Measurements from ENCODE around the gene UBAC1. TPM values are rescaled to one million over a fixed set of nuclear protein-coding genes. Genes with fewer than 3 reads are reported as not detected.
A peak's percentile ranks its signal among the peaks of the same experiment; 100 is the strongest.

UBAC1 gene
- total RNA-seq, 6 experiments from 2014 or later = 15.2 to 27.0 (median 16.5) TPM

GRCh38 chr9:135905380-135906258 lies 55.6 kb downstream of the UBAC1 start:
- no peak for TF ChIP-seq POLR2A (IDR thresholded peaks at IDR 0.05)
- no peak for TF ChIP-seq CTCF (IDR thresholded peaks at IDR 0.05)
- H3K36me3 ChIP-seq = no peaks in the 10 kb centered on the region
- WGBS (ENCODE audit: insufficient coverage, low coverage, low lambda C conversion rate, missing lambda C conversion rate) = 62% methylated on average over 21 of the region's 23 CpGs
- no peaks in the 10 kb centered on the region for H3K9me3 ChIP-seq
- peak in 1 of 3 donors; percentile 44 for DNase-seq
- H3K27me3 ChIP-seq = no peaks in the 10 kb centered on the region
- peak overlapping the region; percentile 58 to 89 (median 59) for H3K4me3 ChIP-seq
- peak overlapping the region in 1 of 3 donors; percentile 19 for H3K27ac ChIP-seq
- intact Hi-C loops (cut with DNase I) = loop anchor here in 1 of 2 donors (10.0 kb wide), 1 partner anchor 49 kb away; no protein-coding TSS in a partner anchor
- peaks cover 0 to 25% (median 8%) of the 10 kb centered on the region in 4 donors for H3K4me1 ChIP-seq
- ATAC-seq = peak in 1 of 4 donors; percentile 36

GRCh38 chr9:135903786-135904520 lies 57.2 kb downstream of the UBAC1 start:
- intact Hi-C loops (cut with DNase I) = loop anchor here in 1 of 2 donors (10.0 kb wide), 1 partner anchor 51 kb away; no protein-coding TSS in a partner anchor
- Histone ChIP-seq H3K4me3 (no peak overlapping the region), H3K27me3 (no peaks in the 10 kb centered on the region), H3K4me1 (peaks cover 0 to 20% (median 8%) of the 10 kb centered on the region in 4 donors), H3K27ac (no peak overlapping the region), H3K9me3 (no peaks in the 10 kb centered on the region), H3K36me3 (no peaks in the 10 kb centered on the region)
- WGBS (ENCODE audit: insufficient coverage, low coverage, low lambda C conversion rate, missing lambda C conversion rate) = 97% methylated on average over 15 of the region's 16 CpGs
- no peak for ATAC-seq
- DNase-seq = peak in 1 of 3 donors; percentile 29
- no peak for TF ChIP-seq CTCF (IDR thresholded peaks at IDR 0.05)
- no peak for TF ChIP-seq POLR2A (IDR thresholded peaks at IDR 0.05)

GRCh38 chr9:135903358-135903656 lies 57.9 kb downstream of the UBAC1 start:
- WGBS (ENCODE audit: insufficient coverage, low coverage, low lambda C conversion rate, missing lambda C conversion rate) = 60% methylated on average over 3 of the region's 3 CpGs
- DNase-seq (no peak), ATAC-seq (no peak)
- TF ChIP-seq CTCF (IDR thresholded peaks at IDR 0.05) (no peak), POLR2A (IDR thresholded peaks at IDR 0.05) (no peak)
- Histone ChIP-seq H3K36me3 (no peaks in the 10 kb centered on the region), H3K9me3 (no peaks in the 10 kb centered on the region), H3K4me1 (peaks cover 0 to 14% (median 5%) of the 10 kb centered on the region in 4 donors), H3K27me3 (no peaks in the 10 kb centered on the region), H3K27ac (no peak overlapping the region), H3K4me3 (no peak overlapping the region)
- intact Hi-C loops (cut with DNase I) = loop anchor here in 1 of 2 donors (10.0 kb wide), 1 partner anchor 51 kb away; no protein-coding TSS in a partner anchor

GRCh38 chr9:135902655-135903357 lies 58.4 kb downstream of the UBAC1 start:
- intact Hi-C loops (cut with DNase I) = loop anchor here in 1 of 2 donors (10.0 kb wide), 1 partner anchor 52 kb away; no protein-coding TSS in a partner anchor
- H3K27ac ChIP-seq = no peak overlapping the region
- H3K36me3 ChIP-seq = no peaks in the 10 kb centered on the region
- WGBS (ENCODE audit: insufficient coverage, low coverage, low lambda C conversion rate, missing lambda C conversion rate) = 88% methylated on average over 10 of the region's 12 CpGs
- H3K4me3 ChIP-seq = no peak overlapping the region
- H3K27me3 ChIP-seq = no peaks in the 10 kb centered on the region
- H3K4me1 ChIP-seq = peaks cover 0 to 11% (median 4%) of the 10 kb centered on the region in 4 donors
- no peak for ATAC-seq
- no peak for DNase-seq
- H3K9me3 ChIP-seq = no peaks in the 10 kb centered on the region
- TF ChIP-seq CTCF (IDR thresholded peaks at IDR 0.05) (no peak), POLR2A (IDR thresholded peaks at IDR 0.05) (no peak)
